IMR-90 (cell line): ENCODE data around the gene TRPM8.

ENCODE experiments used
- CHD1 ChIP-seq: IDR thresholded peaks from 2 replicates; pipeline ENCODE4 v1.6.1; 2012; ENCODE audit warnings: low read depth, low read length, improper control_type of control experiment
- MAFK ChIP-seq: IDR thresholded peaks from 2 replicates; pipeline ENCODE4 v1.6.1; 2012; ENCODE audit warnings: low read depth, low read length, improper control_type of control experiment
- POLR2A ChIP-seq: IDR thresholded peaks from 2 replicates; pipeline ENCODE4 v1.6.1; 2012; ENCODE audit warnings: mild to moderate bottlenecking, low read depth, low read length
- RAD21 ChIP-seq: IDR thresholded peaks from 2 replicates; pipeline ENCODE4 v1.6.1; 2012; ENCODE audit warnings: low read length, improper control_type of control experiment
- RCOR1 ChIP-seq: IDR thresholded peaks from 2 replicates; pipeline ENCODE4 v1.6.1; 2012; ENCODE audit warnings: mild to moderate bottlenecking, low read length, improper control_type of control experiment; ENCODE audit not compliant: insufficient replicate concordance
- RFX5 ChIP-seq: IDR thresholded peaks from 2 replicates; pipeline ENCODE4 v1.8.0; 2012; ENCODE audit warnings: low read depth, mild to moderate bottlenecking, low read length, moderate library complexity
- SMC3 ChIP-seq: fragments of 150-350 bp; IDR thresholded peaks from 2 replicates; pipeline ENCODE4 v1.6.1; 2016; ENCODE audit warnings: low read depth, mild to moderate bottlenecking, antibody characterized with exemption, low read length, moderate library complexity
- USF2 ChIP-seq: fragments of 150-350 bp; IDR thresholded peaks from 2 replicates; pipeline ENCODE4 v1.6.1; 2017; ENCODE audit warnings: mild to moderate bottlenecking, antibody characterized with exemption, low read length, low read depth
- TF ChIP-seq, protein P1 (sequence below): conservative IDR thresholded peaks from 2 replicates; pipeline ENCODE4 v1.5.1; 2012; ENCODE audit warnings: mild to moderate bottlenecking, low read depth, low read length, improper control_type of control experiment
- TF ChIP-seq, protein P2 (sequence below): fragments of 150-350 bp; IDR thresholded peaks from 2 replicates; pipeline ENCODE4 v1.6.1; 2016; ENCODE audit warnings: low read depth, mild to moderate bottlenecking, low read length, moderate library complexity, borderline replicate concordance

GRCh38 chr2:234060236-234060635 is 143.1 kb downstream of the TRPM8 start:
- TF ChIP-seq, protein P1, sequence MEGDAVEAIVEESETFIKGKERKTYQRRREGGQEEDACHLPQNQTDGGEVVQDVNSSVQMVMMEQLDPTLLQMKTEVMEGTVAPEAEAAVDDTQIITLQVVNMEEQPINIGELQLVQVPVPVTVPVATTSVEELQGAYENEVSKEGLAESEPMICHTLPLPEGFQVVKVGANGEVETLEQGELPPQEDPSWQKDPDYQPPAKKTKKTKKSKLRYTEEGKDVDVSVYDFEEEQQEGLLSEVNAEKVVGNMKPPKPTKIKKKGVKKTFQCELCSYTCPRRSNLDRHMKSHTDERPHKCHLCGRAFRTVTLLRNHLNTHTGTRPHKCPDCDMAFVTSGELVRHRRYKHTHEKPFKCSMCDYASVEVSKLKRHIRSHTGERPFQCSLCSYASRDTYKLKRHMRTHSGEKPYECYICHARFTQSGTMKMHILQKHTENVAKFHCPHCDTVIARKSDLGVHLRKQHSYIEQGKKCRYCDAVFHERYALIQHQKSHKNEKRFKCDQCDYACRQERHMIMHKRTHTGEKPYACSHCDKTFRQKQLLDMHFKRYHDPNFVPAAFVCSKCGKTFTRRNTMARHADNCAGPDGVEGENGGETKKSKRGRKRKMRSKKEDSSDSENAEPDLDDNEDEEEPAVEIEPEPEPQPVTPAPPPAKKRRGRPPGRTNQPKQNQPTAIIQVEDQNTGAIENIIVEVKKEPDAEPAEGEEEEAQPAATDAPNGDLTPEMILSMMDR, result no peak
- TF ChIP-seq USF2, result no peak
- TF ChIP-seq MAFK, result no peak
- no peak for TF ChIP-seq POLR2A
- TF ChIP-seq RAD21, result no peak
- no peak for TF ChIP-seq SMC3
- TF ChIP-seq RFX5, result no peak
- TF ChIP-seq CHD1, result no peak
- no peak for TF ChIP-seq RCOR1
- TF ChIP-seq, protein P2, sequence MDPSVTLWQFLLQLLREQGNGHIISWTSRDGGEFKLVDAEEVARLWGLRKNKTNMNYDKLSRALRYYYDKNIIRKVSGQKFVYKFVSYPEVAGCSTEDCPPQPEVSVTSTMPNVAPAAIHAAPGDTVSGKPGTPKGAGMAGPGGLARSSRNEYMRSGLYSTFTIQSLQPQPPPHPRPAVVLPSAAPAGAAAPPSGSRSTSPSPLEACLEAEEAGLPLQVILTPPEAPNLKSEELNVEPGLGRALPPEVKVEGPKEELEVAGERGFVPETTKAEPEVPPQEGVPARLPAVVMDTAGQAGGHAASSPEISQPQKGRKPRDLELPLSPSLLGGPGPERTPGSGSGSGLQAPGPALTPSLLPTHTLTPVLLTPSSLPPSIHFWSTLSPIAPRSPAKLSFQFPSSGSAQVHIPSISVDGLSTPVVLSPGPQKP, result no peak
